CD8-positive, alpha-beta memory T cell (primary cell): ENCODE measurements around the gene RUFY4. TPM values are rescaled to one million over a fixed set of nuclear protein-coding genes. Genes with fewer than 3 reads are reported as not detected.
A peak's percentile ranks its signal among the peaks of the same experiment; 100 is the strongest.

Source experiments
- CTCF ChIA-PET: fragments of 350-600 bp; sonication (Branson Sonifier 250); formaldehyde crosslinking; loops from one replicate; lab custom pipeline; 2021; ENCODE audit warnings: antibody characterized with exemption; lab: Charles Lee
- POLR2A ChIA-PET: fragments of 350-600 bp; sonication (Branson Sonifier 250); formaldehyde crosslinking; loops from one replicate; lab custom pipeline; 2021; ENCODE audit warnings: antibody characterized with exemption; lab: Charles Lee
- DNase-seq, 5 donors: peaks; one replicate each; pipeline versions ENCODE4 v3.0.0 to v3.0.0-alpha.2; 2020 to 2022; ENCODE audit warnings: mixed read lengths in 1 of 5
- H3K27ac ChIP-seq: one replicate; pipeline ENCODE4 v1.7.0; 2013; ENCODE audit warnings: low read depth, mild to moderate bottlenecking, low read length, moderate library complexity
- H3K27me3 ChIP-seq: 2 replicates; pipeline ENCODE4 v1.7.0; 2013; ENCODE audit warnings: low read length, mild to moderate bottlenecking; ENCODE audit not compliant: insufficient read depth, poor library complexity, severe bottlenecking
- H3K36me3 ChIP-seq: 2 replicates; pipeline ENCODE4 v1.7.0; 2013; ENCODE audit warnings: mild to moderate bottlenecking, low read length, moderate library complexity; ENCODE audit not compliant: insufficient read depth
- H3K4me1 ChIP-seq: 2 replicates; pipeline ENCODE4 v1.7.0; 2013; ENCODE audit warnings: mild to moderate bottlenecking, low read length, moderate library complexity; ENCODE audit not compliant: insufficient read depth
- H3K4me3 ChIP-seq: 2 replicates; pipeline ENCODE4 v1.7.0; 2013; ENCODE audit warnings: mild to moderate bottlenecking, low read length
- H3K9me3 ChIP-seq: 2 replicates; pipeline ENCODE4 v1.7.0; 2013; ENCODE audit warnings: mild to moderate bottlenecking, low read length
- H3K27ac Mint-ChIP-seq, 8 donors: one replicate each; pipeline ENCODE4 v1.8.0; 2020 to 2021; ENCODE audit warnings: mixed read lengths in 8 of 8, mild to moderate bottlenecking in 6 of 8, inconsistent platforms in 3 of 8, moderate library complexity in 3 of 8
- H3K27me3 Mint-ChIP-seq, 2 donors: one replicate each; pipeline ENCODE4 v1.8.0; 2020 to 2021; ENCODE audit warnings: mixed read lengths in 2 of 2, mild to moderate bottlenecking in 1 of 2, moderate library complexity in 1 of 2
- H3K36me3 Mint-ChIP-seq, 3 donors: one replicate each; pipeline ENCODE4 v1.8.0; 2020 to 2021; ENCODE audit warnings: mixed read lengths in 3 of 3, inconsistent platforms in 1 of 3, mild to moderate bottlenecking in 1 of 3
- H3K4me1 Mint-ChIP-seq, 3 donors: one replicate each; pipeline ENCODE4 v1.8.0; 2020 to 2021; ENCODE audit warnings: mixed read lengths in 3 of 3, inconsistent platforms in 1 of 3, mild to moderate bottlenecking in 1 of 3
- H3K4me3 Mint-ChIP-seq, 7 donors: one replicate each; pipeline ENCODE4 v1.8.0; 2020 to 2021; ENCODE audit warnings: mixed read lengths in 7 of 7, mild to moderate bottlenecking in 6 of 7, moderate library complexity in 4 of 7, inconsistent platforms in 2 of 7
- H3K9me3 Mint-ChIP-seq, 5 donors: one replicate each; pipeline ENCODE4 v1.8.0; 2020 to 2022; ENCODE audit warnings: mixed read lengths in 5 of 5, mild to moderate bottlenecking in 3 of 5, moderate library complexity in 2 of 5, inconsistent platforms in 1 of 5
- polyA plus RNA-seq: library from polyadenylated mRNA; unstranded; fragments of 300-500 nt; fragmentation: Illumina TruSeq; gene quantifications from one replicate; pipeline ENCODE4 v1.2.3, GENCODE V29; 2021
- total RNA-seq, 2 experiments: library from RNA; stranded (reverse); gene quantifications; one replicate each; pipeline ENCODE4 v1.2.3, GENCODE V29; 2021

RUFY4 gene
- total and polyA plus RNA-seq, 3 experiments from 2014 or later = not detected

- no peak for DNase-seq
- peak overlapping the region in 5 of 7 donors; percentile 66 to 77 (median 69) for H3K4me3 Mint-ChIP-seq
- peaks cover 4% of the 10 kb centered on the region for H3K27me3 ChIP-seq
- H3K27ac Mint-ChIP-seq = no peak overlapping the region
- POLR2A ChIA-PET = no interaction called here
- H3K27ac ChIP-seq = no peak overlapping the region
- H3K4me1 Mint-ChIP-seq = peaks cover 3 to 13% (median 8%) of the 10 kb centered on the region in 3 donors
- H3K4me3 ChIP-seq = no peak overlapping the region
- no peaks in the 10 kb centered on the region for H3K36me3 ChIP-seq
- peaks cover 5% of the 10 kb centered on the region for H3K4me1 ChIP-seq
- H3K9me3 Mint-ChIP-seq = no peaks in the 10 kb centered on the region
- no peaks in the 10 kb centered on the region for H3K36me3 Mint-ChIP-seq
- H3K27me3 Mint-ChIP-seq = peaks cover 14 to 32% of the 10 kb centered on the region in 2 donors
- no peaks in the 10 kb centered on the region for H3K9me3 ChIP-seq
- CTCF ChIA-PET = interaction anchor here (1.1 to 1.4 kb wide), 4 partner anchors 12 to 28 kb away, joined by 3 to 5 read pairs (median 4); no protein-coding TSS in a partner anchor
Measured at GRCh38 chr2:218069606-218070300, 700 bp downstream of the RUFY4 start.

- H3K4me3 Mint-ChIP-seq = no peak overlapping the region
- Histone ChIP-seq H3K4me3 (no peak overlapping the region), H3K27ac (no peak overlapping the region), H3K9me3 (no peaks in the 10 kb centered on the region), H3K27me3 (peaks cover 4% of the 10 kb centered on the region), H3K36me3 (no peaks in the 10 kb centered on the region), H3K4me1 (peaks cover 5% of the 10 kb centered on the region)
- peaks cover 14 to 27% of the 10 kb centered on the region in 2 donors for H3K27me3 Mint-ChIP-seq
- ChIA-PET CTCF (interaction anchor here (1.1 kb wide), 1 partner anchor 21 kb away, joined by 3 read pairs; no protein-coding TSS in a partner anchor), POLR2A (no interaction called here)
- no peaks in the 10 kb centered on the region for H3K9me3 Mint-ChIP-seq
- H3K4me1 Mint-ChIP-seq = peaks cover 3 to 13% (median 8%) of the 10 kb centered on the region in 3 donors
- DNase-seq = no peak
- H3K36me3 Mint-ChIP-seq = no peaks in the 10 kb centered on the region
- H3K27ac Mint-ChIP-seq = peak overlapping the region in 1 of 8 donors; percentile 57
Measured at GRCh38 chr2:218070587-218070986, 1.5 kb downstream of the RUFY4 start.

- Mint-ChIP-seq H3K4me1 (peaks cover 3 to 13% (median 8%) of the 10 kb centered on the region in 3 donors), H3K36me3 (no peaks in the 10 kb centered on the region), H3K9me3 (no peaks in the 10 kb centered on the region), H3K27me3 (peaks cover 14 to 27% of the 10 kb centered on the region in 2 donors), H3K27ac (no peak overlapping the region), H3K4me3 (peak overlapping the region in 1 of 7 donors; percentile 38)
- no peak for DNase-seq
- Histone ChIP-seq H3K36me3 (no peaks in the 10 kb centered on the region), H3K27me3 (peaks cover 4% of the 10 kb centered on the region), H3K9me3 (no peaks in the 10 kb centered on the region), H3K4me3 (no peak overlapping the region), H3K27ac (no peak overlapping the region), H3K4me1 (peaks cover 5% of the 10 kb centered on the region)
- CTCF ChIA-PET = no interaction called here
- POLR2A ChIA-PET = no interaction called here
Measured at GRCh38 chr2:218071218-218071937, 2.3 kb downstream of the RUFY4 start.

- Mint-ChIP-seq H3K9me3 (no peaks in the 10 kb centered on the region), H3K27me3 (peaks cover 12 to 22% of the 10 kb centered on the region in 2 donors), H3K36me3 (no peaks in the 10 kb centered on the region), H3K27ac (no peak overlapping the region), H3K4me3 (no peak overlapping the region), H3K4me1 (peaks cover 3 to 13% (median 8%) of the 10 kb centered on the region in 3 donors)
- DNase-seq = no peak
- H3K36me3 ChIP-seq = no peaks in the 10 kb centered on the region
- peaks cover 5% of the 10 kb centered on the region for H3K4me1 ChIP-seq
- H3K27ac ChIP-seq = no peak overlapping the region
- peaks cover 4% of the 10 kb centered on the region for H3K27me3 ChIP-seq
- H3K9me3 ChIP-seq = no peaks in the 10 kb centered on the region
- H3K4me3 ChIP-seq = no peak overlapping the region
- ChIA-PET POLR2A (no interaction called here), CTCF (no interaction called here)
Measured at GRCh38 chr2:218072002-218072401, 2.9 kb downstream of the RUFY4 start.

GRCh38 chr2:218072478-218073024 is 3.5 kb downstream of the RUFY4 start:
- Histone ChIP-seq H3K27me3 (peaks cover 4% of the 10 kb centered on the region), H3K36me3 (no peaks in the 10 kb centered on the region), H3K4me3 (no peak overlapping the region), H3K9me3 (no peaks in the 10 kb centered on the region), H3K27ac (no peak overlapping the region), H3K4me1 (peaks cover 5% of the 10 kb centered on the region)
- no peaks in the 10 kb centered on the region for H3K36me3 Mint-ChIP-seq
- H3K4me1 Mint-ChIP-seq = peaks cover 3 to 13% (median 8%) of the 10 kb centered on the region in 3 donors
- H3K27ac Mint-ChIP-seq = no peak overlapping the region
- no peak overlapping the region for H3K4me3 Mint-ChIP-seq
- H3K27me3 Mint-ChIP-seq = peaks cover 8 to 17% of the 10 kb centered on the region in 2 donors
- ChIA-PET POLR2A (no interaction called here), CTCF (no interaction called here)
- no peak for DNase-seq
- H3K9me3 Mint-ChIP-seq = no peaks in the 10 kb centered on the region

GRCh38 chr2:218073185-218073584 is 4.1 kb downstream of the RUFY4 start:
- H3K27me3 Mint-ChIP-seq = peaks cover 8 to 12% of the 10 kb centered on the region in 2 donors
- H3K36me3 Mint-ChIP-seq = no peaks in the 10 kb centered on the region
- Histone ChIP-seq H3K36me3 (no peaks in the 10 kb centered on the region), H3K4me1 (peaks cover 5% of the 10 kb centered on the region), H3K9me3 (no peaks in the 10 kb centered on the region), H3K27ac (no peak overlapping the region), H3K27me3 (peaks cover 4% of the 10 kb centered on the region), H3K4me3 (no peak overlapping the region)
- POLR2A ChIA-PET = no interaction called here
- peaks cover 3 to 11% (median 8%) of the 10 kb centered on the region in 3 donors for H3K4me1 Mint-ChIP-seq
- H3K4me3 Mint-ChIP-seq = no peak overlapping the region
- H3K27ac Mint-ChIP-seq = no peak overlapping the region
- DNase-seq = no peak
- H3K9me3 Mint-ChIP-seq = no peaks in the 10 kb centered on the region
- CTCF ChIA-PET = interaction anchor here (1.4 kb wide), 1 partner anchor 287 kb away, joined by 3 read pairs; no protein-coding TSS in a partner anchor

- H3K27me3 ChIP-seq = no peaks in the 10 kb centered on the region
- peak overlapping the region in 1 of 8 donors; percentile 22 for H3K27ac Mint-ChIP-seq
- H3K4me3 ChIP-seq = no peak overlapping the region
- no peaks in the 10 kb centered on the region for H3K36me3 ChIP-seq
- no peaks in the 10 kb centered on the region for H3K36me3 Mint-ChIP-seq
- peaks cover 0 to 4% (median 3%) of the 10 kb centered on the region in 3 donors for H3K4me1 Mint-ChIP-seq
- H3K27me3 Mint-ChIP-seq = peaks cover 6 to 8% of the 10 kb centered on the region in 2 donors
- CTCF ChIA-PET = interaction anchor here (1.1 to 1.4 kb wide), 2 partner anchors 10 to 288 kb away, joined by 3 read pairs; no protein-coding TSS in a partner anchor
- no peak overlapping the region for H3K27ac ChIP-seq
- no peaks in the 10 kb centered on the region for H3K9me3 Mint-ChIP-seq
- peak in 1 of 5 donors; percentile 12 for DNase-seq
- no peaks in the 10 kb centered on the region for H3K9me3 ChIP-seq
- no peaks in the 10 kb centered on the region for H3K4me1 ChIP-seq
- H3K4me3 Mint-ChIP-seq = no peak overlapping the region
- POLR2A ChIA-PET = no interaction called here
Measured at GRCh38 chr2:218074031-218074430, 5.0 kb downstream of the RUFY4 start.
